NCI-H2171 (cell line): ENCODE data around the gene RBMS2.
A peak's percentile ranks its signal among the peaks of the same experiment; 100 is the strongest.

ENCODE experiments used
- DNase-seq: peaks from one replicate; lab custom pipeline; 2025; lab: John Stamatoyannopoulos, UW

Gene RBMS2

DNA sequence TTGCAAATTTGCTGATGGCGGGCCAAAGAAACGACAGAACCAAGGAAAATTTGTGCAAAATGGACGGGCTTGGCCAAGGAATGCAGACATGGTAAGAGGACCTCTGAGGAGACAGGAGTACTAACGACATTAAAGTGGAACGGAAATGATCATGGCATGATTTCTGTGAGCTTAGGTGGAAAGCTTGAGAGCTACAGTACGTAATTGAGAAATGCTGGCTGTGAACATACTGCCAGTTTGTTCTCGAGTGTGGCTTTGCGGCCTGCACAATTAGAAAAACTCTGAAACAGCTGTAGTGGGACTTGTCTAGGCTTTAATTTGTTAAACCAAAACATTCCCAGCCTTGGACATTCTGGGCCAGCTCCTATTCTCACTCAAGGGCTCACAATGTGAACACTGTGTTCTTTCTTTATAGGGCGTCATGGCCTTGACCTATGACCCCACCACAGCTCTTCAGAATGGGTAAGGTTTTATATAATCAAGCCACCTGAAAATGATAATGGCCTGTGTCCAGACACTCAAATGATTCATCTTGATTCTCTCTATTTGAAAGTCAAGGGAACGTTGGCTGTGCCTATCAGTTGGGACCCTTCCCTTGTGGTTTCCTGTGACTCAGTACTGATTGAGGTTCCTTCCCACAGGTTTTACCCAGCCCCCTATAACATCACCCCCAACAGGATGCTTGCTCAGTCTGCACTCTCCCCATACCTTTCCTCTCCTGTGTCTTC is 60.0 kb downstream of the RBMS2 start:
- DNase-seq, result no peak

GRCh38 chr12:56585098-56585497 is 63.5 kb downstream of the RBMS2 start:
- no peak for DNase-seq

DNA sequence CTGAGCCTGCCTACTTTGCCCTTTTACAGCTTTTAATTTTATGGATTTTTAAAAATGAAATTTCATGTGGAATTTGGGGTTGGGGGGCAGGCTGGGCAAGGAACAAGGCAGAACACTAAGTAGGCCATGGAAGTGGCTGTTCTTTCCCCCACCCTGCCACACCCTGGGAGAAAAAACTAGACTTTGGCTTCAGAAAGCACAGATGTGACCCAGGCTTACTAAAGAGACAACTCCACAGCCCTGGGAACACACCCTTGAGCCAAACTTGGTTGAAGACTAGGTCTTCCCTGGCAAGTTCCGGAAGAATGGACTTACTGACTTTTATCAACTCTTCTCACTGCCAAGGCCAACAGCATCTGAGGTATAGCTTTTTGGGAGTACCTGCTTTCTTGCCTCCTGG is 68.2 kb downstream of the RBMS2 start:
- no peak for DNase-seq

DNA sequence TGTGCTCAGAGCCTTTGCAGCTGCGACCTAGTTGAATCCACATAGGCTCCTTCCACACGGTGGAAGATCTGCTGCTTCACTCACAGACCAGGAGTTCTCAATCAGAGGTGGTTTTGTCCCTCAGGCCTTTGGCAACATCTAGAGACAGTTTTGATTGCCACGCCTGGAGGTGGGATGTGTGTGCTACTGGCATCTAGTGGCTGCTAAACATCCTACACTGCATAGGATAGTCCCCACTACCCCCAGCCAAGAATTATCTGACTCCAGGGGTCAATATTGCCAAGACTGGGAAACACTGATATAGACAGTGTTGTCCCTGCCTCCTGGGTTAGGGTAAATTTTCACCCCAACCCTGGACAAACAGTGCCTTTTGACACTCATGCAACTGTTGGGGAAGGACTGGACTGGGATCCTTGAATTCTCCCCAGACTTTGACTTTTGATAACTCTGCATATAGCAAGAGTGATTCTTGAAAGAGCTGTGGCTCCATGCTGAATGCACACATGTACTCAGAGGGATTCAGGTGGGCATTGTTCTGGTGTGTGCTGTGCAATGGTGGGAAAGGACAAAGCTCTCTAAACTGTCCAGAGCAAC is 68.7 kb downstream of the RBMS2 start:
- DNase-seq, result no peak

DNA sequence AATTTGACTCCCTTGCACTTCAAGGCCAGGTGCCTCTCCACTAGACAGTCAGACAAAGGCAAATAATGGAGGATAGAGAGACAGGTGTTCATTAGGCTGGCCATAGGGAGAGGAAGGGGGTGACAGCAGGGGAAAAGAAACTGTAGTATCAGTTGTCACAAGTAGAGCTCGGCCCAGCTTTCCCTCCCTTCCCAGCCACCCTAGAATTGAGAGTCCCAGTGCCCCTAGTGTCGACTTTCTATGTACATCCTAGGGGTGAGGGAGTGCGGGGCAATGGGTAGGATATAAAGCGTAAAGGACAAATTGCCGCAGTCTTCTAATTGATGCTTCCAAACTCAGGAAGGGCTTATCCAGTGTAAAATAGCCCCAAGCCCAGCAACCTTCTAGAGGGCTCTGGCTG is 69.5 kb downstream of the RBMS2 start:
- DNase-seq, result peak; percentile 59

DNA sequence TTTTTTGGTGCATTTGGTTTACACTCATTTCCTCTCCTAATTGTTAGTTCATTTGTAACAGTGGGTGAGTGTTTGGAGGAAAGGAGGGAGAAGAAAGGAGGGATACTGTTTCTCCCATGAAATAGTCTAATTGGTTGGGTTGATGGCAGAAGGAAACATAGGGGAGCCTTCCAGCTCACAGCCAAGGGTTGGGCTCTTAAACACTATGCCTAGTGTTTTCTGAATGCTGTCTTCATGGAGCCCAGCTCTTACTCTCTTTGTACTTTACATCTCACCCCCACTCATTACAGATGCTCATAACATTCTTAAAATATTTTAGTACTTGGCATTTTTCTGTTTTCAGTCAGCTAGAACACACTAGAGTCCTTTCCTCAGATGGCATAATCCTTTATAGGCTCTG is 70.3 kb downstream of the RBMS2 start:
- DNase-seq, result no peak

GRCh38 chr12:56593909-56594621 is 72.4 kb downstream of the RBMS2 start:
- peak; percentile 39 for DNase-seq

DNA sequence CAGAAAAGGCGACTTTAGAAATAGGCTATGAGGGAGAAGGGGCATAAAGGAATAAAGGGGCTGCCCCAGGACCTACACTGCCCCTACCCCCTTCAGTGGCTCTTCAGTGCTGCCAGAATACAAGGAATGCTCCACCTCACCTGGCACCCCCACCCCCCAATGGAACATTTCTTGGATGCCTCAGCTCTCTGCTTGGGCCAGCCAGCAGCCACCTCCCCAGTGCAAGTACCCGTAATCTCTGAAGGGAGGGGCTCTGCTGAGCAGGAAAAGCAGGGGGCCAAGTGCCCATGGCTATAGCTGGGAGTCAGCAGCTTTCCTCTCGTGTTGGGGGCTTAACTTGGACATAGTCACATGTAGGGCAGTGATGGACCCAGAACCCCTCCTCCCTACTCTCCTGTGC is 75.2 kb downstream of the RBMS2 start:
- DNase-seq, result no peak

DNA sequence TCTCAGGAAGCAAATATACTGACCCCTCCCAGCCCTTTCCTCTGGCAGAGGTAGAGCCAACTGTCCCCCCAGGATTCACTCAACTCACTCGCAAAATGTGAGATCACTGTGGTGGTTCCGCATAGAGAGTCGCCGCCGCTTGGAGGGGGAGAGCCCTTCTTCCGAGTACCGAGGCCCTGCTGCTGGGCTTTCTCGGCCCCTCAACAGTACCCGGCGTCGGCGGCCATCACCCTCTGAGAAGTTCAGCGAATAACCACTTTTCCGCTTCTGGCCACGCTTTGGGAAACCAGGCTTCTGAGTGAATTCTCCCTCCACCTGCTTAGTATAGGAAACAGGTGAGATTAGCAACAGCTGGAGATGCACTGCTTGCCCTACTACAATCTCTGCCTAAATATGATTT is 77.4 kb downstream of the RBMS2 start:
- no peak for DNase-seq

- no peak for DNase-seq
Observed at GRCh38 chr12:56599797-56600196, 78.2 kb downstream of the RBMS2 start.

GRCh38 chr12:56600753-56601152 is 79.1 kb downstream of the RBMS2 start:
- DNase-seq, result no peak

DNA sequence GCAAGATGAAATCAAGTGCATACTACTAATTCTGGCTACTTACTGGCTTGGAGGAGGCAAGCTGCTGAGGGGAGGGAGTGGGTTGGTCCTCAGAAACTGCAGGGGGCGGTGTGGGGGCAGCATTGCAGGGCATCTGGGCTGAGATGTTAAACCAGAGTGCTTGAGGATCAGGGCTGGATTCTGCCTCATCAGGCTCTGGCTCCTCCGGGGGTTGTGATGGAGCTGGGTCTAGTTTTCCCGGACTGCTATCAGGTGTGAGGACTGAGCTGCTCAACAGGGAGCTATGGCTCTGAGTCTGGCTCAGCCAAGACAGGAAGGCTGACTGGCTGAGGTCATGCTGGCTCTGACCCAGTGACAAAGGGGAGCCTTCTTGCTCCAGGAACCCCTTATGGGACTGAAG is 79.9 kb downstream of the RBMS2 start:
- no peak for DNase-seq

GRCh38 chr12:56602239-56602638 is 80.6 kb downstream of the RBMS2 start:
- DNase-seq, result no peak

DNA sequence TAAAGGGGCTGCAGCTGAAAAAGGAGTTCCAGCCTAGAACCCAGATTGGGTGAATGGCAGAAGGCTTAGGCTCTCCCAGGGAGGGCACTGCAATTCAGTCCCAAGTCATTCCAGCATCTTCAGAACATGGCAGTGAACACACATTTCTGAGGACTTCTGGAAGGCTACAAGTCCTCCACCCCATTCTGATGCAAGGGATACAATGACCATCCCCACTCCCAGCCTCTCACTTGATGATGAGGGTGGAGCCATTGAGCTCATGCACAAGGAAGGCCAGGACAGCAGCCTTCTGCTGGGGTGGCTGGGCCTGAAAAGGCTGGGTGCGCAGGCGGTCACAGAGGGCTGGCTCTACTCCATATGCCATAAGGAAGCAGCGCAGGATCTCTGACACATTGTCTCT is 82.7 kb downstream of the RBMS2 start:
- no peak for DNase-seq

DNA sequence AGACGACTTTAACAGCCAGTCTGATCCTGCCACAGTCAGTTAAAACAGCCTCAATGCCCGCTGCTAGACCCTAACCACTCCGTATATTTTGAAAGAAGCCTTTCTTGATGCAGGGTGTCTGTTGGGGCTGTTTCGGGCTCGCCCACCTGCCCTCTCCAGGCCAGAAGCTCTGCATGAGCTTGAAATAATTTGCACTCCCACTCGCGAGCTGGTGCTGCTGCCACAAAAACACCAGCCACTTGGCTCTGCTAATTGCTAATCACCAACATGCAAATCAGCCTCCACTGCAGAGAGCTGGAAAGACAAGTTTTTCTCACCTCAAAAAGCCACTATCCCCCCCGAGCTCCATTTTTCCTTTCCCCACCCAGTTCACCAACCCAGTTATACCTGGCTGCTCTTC is 93.0 kb downstream of the RBMS2 start:
- no peak for DNase-seq

DNA sequence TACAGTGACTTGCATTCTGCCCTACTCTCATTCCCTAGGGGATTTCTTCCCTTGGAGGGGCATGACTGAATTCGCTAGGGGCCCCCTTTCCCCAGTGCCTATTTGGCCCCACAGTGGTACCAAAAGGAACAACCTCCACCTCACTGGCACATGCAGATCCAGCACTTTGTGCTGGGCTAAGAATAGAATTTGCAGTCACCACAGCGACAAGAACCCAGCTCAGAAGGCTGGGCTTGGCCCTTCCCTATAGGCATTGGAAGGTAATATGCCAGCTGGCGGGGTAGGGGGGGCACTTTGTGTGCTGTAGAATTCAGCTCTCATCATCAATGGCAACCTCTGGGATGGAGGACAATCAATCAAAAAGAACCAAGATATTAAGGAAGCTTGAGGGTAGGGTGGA is 94.6 kb downstream of the RBMS2 start:
- no peak for DNase-seq

DNA sequence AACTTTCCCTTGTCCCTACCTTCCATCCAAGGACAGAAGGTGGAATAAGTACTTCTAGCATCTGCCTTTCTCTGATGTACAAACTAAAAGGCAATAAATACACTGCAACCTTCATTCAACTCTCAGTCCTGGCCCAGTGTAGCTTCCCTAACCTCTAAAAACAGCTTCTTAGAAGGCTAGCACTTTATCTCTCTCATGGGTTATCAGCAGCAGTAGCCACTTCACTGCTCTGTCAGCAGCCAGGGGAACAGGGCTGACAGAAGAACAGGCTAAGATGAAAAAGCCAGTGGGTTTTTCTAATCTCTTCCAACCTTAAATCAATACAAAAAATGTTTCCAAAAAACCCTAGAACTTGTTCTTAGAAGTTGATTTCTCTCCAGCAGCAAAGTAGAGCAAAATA is 95.3 kb downstream of the RBMS2 start:
- no peak for DNase-seq

- no peak for DNase-seq
Observed at GRCh38 chr12:56622535-56622934, 100.9 kb downstream of the RBMS2 start.

GRCh38 chr12:56626701-56627100 is 105.1 kb downstream of the RBMS2 start:
- no peak for DNase-seq

DNA sequence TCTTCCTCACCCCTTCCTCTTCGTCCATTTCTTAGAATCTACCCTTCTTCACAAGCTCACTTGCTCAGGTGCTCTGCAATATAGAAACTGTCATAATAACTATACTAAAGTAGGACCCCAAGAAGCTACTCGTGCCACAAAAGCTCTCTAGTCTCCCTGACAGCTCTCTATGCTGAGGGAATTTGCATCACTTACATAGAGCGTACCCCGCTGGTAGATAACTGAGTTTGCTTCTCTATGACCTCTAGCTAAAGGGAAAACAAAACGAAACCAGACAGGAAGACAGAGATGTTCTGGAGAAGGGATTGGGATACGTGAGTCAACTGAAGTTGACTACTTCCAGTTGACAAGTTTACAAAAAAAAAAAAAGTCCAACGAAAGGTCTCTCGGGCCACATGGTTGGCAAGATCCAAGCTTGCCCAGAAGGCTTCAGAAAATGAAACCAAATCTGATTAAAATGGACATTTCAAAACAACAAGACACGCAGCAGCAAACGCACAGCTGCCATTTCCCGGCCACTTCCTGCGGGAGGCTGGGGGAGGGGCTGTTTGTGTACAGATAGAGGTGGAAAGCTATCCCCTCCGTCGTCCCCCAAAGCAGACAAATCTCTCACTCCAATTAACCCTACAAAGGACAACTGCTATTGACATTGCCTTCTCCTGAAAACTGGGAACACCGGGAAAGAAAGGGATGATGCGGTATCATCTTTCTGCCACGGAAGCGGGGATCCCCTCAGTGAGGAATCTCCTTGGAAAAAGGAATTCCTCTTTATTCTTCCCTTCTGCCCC is 107.2 kb downstream of the RBMS2 start:
- DNase-seq, result no peak

DNA sequence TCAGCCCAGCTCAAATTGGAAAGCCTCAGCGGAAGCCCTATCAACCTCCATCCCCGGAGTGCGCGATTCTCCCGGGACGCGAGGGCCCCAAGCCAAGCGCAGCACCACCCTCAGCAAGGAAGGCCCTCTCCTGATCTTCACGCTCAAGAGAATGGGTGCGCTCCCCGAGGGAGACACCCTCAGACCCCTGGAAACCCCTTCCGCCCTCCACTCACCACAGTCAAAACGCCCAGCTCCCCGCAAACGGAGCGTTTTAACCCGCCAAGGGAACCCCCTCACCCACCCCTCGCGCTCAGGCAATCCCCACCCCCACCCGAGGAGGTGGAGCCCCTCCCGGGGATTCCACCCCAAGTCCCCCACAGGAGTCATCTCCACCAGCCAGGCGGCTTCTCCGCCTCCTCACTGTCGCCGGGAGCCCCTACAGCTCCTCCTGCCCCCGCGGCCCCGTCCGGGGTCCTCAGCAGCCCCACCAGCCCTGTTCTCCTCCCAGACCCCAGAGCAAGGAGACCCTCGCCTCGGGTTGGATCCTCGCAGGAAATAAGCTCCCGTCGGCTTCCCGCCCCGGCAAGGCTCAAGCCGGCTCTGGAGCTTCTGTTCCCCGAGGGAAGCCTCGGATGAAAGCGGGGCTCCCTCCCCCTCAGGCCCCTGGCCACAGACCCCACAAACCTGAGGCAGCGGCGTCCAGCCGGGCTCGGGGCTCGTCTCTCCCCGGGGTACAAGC is 108.0 kb downstream of the RBMS2 start:
- DNase-seq, result no peak

DNA sequence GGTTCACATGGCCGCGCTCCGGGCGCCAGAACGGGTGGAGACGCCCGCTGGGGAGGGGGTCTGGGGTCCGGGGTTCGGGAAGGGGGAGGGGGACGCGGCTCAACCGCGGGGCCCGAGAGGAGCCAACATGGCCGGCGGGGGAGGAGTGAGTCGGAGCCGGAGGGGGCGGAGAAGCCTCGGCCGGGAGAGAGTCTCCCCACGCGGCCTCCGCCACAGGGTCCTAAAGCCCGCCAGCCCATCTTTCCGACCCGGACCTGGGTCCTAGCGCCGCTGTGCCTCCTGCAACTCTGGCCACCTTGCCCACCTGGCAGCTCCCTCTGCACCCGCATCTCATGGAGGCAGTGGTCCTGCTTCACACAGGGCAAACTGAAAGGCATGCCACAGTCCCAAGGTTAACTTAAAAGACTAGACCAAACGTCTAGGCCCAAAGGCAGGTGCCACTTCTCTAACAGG is 108.6 kb downstream of the RBMS2 start, which contains the start of gene BAZ2A:
Gene BAZ2A (minus strand): TSS at position 147 of the 453 bp plus-strand sequence. CDS start 12,796 bp downstream, outside the sequence.
- DNase-seq, result peak; percentile 79
